ENCODE data around the gene HHIP. TPM values are rescaled to one million over a fixed set of nuclear protein-coding genes. Genes with fewer than 3 reads are reported as not detected.

HHIP gene
- total RNA-seq, 1 donor = 0.27 TPM

DNA sequence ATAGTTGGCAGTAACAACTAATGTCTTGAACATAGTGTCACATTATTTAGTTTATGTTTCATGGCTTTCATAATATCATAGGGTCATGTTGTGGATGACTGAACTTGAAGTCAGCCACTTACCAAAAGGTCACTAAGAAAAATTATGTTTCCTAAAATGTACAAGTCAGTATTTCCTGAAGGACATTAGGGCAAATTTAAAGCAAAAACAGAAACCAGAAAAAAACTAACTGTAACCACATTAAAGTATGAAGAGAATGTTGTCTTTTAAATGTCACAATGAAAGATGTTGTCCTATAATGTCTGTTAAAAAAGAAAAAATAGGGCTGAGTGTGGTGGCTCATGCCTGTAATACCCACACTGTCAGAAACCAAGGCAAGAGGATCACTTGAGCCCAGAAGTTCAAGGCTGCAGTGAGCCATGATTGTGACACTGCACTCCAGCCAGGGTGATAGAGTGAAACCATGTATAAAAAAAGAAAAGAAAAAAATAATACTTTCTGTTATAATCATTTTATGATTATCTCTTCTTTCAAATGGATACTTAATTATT is 55.8 kb downstream of the HHIP start:
- no peak for DNase-seq (ENCODE audit: low read depth in 2 of 3, low spot score in 2 of 3)

DNA sequence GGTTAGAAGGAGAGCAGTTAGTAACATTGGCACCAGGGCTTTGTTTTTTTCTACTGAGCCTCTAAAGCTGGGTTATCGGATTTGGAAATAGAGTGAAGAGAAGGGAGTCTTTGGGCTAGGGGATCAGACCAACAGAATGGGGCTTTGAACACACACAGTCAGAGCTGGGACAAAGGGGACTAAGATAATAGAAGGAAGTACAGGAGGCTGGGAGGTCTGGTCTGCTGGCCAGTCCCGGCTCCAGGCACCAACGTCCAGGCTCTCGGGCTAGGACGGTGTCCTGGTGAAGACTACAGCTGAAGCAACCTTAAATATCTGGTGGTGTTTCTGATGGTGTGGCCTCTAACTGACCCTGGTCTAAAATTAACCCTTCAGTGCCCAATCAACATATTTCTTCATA is 57.5 kb downstream of the HHIP start:
- DNase-seq (ENCODE audit: low read depth in 2 of 3, low spot score in 2 of 3) = no peak

DNA sequence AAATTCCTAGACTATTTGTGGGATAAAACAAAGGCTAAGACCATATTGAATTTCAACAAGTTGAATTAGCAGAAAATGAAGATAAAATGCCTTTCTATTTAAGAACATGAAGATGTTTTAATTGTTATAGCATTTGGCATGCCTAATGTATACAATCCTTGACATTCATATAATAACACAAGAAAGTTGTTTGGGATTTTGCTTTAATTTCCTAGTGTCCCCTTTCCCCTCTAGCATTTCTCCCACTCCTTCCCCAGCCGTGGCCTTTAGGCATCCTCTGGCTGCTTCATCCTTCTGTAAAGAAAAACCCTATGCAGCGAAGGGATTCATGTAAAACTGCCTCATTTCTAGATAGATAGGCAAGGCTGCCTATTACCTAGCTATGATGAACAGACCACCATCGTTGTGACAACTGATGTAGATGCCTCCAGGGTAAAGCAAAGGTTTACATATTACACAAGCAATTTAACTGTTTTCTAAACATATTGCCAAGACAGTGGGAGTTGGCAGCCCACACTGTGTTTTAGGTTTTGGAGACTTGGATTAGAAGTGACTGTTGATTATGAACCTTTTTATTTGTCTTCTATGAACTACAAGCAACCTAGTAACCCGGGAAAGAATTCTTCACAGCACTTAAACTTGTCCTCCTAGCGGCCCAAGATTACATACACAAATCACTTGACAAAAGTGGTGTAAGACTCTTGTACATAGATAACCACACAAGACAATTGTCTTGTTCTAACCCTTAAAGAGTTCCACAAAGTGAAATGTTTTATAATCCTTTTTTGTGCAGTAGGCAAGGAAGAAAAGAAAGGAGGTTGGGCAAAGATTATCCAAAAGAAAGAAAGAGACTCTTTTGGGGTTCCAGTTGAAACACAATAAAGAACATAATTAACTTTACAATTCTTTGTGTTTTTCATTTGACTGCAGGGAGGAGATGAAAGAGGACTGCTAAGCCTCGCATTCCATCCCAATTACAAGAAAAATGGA is 59.9 kb downstream of the HHIP start:
- no peak for DNase-seq (ENCODE audit: low read depth in 2 of 3, low spot score in 2 of 3)

DNA sequence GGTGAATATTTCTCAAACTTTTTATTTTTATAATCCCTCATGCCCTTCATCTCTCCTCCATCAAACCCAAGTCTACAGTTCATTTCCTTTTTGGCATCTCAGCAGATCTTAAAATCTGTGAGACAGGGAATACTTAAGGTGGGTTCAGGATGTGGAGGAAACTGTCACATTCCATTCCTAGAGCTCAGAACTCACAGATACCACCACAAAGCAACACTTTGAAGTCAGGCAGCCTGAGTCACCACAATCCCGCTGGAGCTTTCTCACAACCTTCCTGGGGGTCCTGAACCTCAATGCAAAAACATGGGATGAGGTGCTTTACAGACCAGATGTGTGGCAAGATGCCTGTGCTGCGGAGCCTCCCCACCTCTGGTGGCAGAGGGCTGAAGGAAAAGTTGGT is 63.2 kb downstream of the HHIP start:
- DNase-seq (ENCODE audit: low read depth in 2 of 3, low spot score in 2 of 3) = no peak

DNA sequence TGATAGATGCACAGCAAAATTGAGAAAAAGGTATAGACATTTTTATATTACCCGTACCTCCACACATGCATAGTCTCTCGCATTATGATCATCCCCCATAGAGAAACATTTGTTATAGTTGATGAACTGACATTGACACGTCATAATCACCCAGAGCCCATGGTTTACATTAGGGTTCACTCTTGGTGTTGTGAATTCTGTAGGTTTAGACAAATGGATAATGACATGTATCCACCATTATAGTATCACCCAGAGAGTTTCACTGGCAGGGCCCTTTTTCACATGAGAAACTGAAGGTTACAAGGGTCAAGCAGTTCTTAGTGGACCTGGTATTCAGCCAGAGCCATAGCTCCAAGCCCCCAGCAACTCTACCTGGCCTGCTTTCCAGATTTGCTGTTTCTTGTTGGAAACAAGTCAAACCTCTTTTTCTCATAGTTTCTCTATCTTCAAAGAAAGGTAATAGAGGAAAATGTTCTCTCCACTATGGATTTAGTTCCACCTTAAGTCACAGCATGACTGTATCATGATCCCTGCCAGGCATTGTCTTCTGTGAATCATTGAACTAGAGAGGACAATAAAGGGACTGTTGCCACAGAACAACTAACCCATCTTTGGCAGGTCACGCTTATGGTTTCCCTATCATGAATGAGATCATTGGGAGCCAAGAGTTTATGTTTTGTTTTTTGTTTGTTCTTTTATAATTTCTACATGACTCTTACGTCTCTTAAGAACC is 64.0 kb downstream of the HHIP start:
- DNase-seq (ENCODE audit: low read depth in 2 of 3, low spot score in 2 of 3) = no peak

DNA sequence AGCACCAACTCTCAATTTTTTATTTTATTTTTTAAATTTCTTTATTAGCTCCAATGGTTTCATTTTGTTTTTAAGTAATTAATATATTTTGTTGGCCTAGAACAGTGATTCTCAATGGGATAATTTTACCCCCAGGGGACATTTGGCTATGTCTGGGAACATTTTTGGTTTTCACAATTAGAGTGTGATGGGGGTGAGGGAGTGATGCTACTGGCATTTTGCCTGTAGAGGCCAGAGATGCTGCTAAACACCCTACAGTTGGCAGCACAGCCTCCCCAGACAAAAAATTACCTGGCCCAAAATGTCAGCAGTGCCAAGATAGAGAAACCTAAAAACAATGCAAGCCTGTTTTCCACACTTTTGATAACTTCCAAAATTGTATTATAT is 64.6 kb downstream of the HHIP start:
- DNase-seq (ENCODE audit: low read depth in 2 of 3, low spot score in 2 of 3) = no peak

DNA sequence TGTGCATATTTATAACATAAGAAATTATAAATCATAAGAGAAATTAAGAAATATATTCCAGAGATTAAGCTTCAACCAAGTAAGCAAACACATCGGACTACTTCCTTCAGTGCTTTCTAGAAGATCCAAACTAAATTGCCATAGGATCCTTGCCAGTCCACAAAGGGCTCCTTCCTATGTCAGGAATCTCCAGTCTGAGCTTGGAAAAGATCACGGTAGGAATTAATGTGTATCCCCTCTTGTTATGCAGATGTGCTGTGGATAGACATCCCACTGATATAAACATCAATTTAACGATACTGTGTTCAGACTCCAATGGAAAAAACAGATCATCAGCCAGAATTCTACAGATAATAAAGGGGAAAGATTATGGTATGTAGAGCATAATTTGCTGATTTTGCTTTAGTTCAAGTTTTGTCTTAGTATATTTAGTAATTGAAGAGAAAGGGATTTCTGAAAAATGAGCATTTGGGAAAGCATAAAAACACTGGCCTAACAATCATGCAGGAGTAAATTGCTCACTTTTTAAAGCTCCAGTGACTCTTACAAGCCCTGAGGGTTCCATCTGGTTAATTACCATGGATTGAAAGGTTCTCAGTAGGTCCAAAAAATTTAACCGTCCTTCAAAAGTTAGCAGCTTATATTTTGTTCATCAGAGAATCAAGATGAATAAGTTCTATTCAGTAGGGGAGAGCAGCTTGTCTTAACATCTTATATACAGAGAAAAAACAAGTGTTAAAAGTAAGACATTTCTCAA is 65.9 kb downstream of the HHIP start:
- no peak for DNase-seq (ENCODE audit: low read depth in 2 of 3, low spot score in 2 of 3)

DNA sequence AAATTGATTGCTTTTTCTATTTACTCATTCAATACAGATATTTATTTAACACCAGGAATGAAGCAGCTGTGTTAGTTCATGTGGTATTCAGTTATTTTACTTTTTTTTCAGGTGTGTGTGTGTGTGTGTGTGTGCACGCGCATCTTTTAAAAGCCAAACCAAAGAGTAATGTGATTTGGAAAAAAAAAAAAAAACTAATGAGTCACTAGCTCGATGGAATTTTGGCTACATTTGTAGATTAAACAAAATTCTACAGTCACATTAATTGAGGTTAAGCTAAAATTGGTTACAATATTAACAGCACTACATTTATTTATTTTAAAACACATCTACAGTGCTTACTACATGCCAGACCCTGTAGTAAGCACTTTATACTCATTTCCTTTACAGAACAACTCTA is 66.8 kb downstream of the HHIP start:
- DNase-seq (ENCODE audit: low read depth in 2 of 3, low spot score in 2 of 3) = no peak

DNA sequence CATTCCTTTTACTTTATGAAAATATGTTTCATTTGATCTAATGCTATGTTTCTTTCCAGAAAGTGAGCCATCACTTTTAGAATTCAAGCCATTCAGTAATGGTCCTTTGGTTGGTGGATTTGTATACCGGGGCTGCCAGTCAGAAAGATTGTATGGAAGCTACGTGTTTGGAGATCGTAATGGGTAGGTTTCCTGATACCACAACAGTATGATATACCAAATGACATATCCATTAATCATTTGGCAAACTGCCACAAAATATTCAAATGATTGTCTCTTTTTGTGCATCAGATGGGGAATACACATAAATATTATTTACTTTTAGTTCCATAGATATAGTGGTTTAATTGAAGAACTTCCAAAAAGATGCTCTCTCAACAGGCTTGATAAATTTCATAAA is 68.2 kb downstream of the HHIP start:
- no peak for DNase-seq (ENCODE audit: low read depth in 2 of 3, low spot score in 2 of 3)

DNA sequence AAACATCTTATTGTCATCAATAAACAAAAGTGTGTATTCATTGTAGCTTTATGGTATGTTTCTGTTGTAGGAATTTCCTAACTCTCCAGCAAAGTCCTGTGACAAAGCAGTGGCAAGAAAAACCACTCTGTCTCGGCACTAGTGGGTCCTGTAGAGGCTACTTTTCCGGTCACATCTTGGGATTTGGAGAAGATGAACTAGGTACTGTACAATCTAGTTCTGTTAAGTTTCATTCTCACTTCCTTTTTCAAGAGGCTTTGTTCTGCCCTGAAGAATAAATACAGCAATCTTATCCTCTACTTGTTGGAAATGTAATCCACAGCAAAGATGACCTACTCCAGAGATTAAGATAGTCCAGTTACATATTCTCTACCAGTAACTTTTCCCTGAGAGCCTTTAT is 69.3 kb downstream of the HHIP start:
- no peak for DNase-seq (ENCODE audit: low read depth in 2 of 3, low spot score in 2 of 3)

DNA sequence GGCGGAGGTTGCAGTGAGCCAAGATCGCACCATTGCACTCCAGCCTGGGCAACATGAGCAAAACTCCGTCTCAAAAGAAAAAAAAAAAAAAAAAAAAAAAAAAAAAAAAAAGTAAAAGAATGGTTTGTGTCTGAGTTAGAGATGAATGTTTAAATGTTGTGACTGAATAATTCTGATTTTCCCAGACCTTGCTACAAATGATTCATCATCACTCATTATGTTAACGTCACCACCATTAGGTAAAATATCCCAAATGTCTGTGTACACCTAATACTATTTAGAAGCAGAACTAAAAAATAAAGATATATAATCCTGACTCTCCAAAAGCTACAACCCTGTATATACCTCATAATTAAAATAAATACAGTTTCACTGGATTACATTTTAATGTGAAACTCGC is 70.8 kb downstream of the HHIP start:
- no peak for DNase-seq (ENCODE audit: low read depth in 2 of 3, low spot score in 2 of 3)

DNA sequence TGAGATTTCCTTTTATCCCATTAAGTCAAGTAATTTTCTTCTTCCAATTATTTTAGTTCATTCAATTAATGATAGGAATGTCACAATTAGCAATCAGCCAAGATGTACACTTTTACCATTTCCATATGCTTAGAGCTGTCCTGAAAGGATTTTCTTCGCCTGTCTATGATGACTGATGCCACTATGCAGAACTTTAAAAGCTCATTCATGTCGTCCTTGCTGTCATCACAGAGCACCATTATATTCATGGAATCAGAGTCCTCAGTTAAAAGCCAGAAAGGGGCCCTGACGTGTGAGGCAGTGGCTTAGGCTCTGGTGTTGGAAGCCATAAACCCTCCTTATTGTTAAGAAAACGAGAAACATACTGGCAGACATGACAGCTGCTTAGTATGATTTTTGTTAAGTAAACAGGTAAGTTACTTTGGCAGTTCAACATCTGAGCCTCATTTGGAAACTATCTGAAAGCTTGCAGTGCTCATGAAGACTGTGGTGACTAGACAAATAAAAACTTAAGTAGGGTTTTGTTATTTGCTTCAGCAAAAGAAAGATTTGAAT is 73.1 kb downstream of the HHIP start:
- DNase-seq (ENCODE audit: low read depth in 2 of 3, low spot score in 2 of 3) = no peak

DNA sequence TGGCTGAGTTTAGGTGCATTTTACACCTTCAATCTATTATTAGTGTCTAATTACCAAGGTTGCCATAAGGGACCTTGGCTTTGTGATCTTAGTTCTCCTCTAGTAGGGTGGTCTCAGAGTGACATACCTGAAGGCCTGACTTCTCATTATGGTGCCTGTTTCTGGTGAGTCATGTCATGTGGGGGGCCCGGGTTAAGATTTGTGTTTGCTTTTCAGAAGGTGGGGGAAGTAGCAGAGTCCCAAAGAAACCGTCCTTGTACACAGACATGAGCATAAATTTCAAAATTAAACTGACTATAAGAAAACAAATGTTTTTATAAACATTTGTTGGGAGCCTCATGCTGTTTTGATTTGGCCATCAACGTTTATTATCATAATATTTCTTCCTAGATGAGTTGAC is 74.5 kb downstream of the HHIP start:
- no peak for DNase-seq (ENCODE audit: low read depth in 2 of 3, low spot score in 2 of 3)

DNA sequence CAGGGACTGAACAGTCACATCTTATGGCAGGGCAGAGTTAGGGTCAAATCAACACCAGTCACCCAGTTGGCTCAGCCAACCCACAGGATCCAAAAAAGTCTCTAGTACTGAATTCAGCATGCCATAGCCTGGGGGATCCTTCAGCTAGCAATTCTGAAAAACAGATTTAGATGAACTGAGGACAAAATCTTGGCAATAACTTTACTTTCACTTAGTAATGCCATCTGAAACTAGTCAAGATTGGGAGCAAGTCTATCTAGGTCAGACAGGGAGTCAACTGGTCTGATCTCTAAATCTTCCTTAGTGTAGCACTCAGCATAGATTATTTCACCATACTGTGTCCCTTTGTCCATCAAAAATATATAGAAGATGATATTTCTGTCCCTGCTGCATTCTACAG is 76.0 kb downstream of the HHIP start:
- no peak for DNase-seq (ENCODE audit: low read depth in 2 of 3, low spot score in 2 of 3)

DNA sequence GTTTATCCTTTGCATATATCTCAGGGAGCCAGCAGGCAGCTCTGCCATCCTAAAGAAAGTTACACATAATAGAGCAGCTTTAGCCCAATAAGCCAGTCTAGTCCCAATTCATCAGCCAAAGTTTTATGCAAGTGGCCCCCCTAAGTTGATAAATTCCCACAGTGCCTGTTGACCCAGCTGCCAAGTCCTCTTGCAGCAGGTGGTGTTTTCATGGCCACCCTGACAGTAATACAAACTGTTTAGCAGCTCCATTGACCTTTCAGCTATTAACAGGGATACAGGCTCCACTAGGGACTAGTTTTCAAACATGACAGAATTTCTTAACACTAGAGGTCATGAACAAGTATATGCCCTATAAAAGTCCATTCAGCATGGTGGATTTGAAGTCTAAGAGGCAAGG is 77.5 kb downstream of the HHIP start:
- DNase-seq (ENCODE audit: low read depth in 2 of 3, low spot score in 2 of 3) = no peak

DNA sequence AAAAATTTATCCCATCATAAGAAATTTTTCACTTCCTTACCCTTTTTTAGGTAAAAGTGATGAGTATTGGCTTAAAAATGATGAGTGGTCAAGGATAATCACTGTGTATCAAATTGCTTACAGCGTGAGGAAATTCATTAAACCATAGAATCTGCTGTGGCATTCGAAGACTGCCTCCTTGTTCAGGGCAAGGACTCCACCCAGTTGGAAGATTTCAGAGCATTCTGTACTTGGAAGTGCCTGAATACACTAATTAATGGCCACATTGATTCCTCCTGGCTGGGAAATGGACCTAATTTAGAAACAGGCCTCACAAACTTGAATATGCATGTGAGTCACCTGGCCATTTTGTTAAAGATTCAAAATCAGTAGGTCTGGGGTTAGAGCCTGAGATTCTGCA is 83.2 kb downstream of the HHIP start:
- no peak for DNase-seq (ENCODE audit: low read depth in 2 of 3, low spot score in 2 of 3)

DNA sequence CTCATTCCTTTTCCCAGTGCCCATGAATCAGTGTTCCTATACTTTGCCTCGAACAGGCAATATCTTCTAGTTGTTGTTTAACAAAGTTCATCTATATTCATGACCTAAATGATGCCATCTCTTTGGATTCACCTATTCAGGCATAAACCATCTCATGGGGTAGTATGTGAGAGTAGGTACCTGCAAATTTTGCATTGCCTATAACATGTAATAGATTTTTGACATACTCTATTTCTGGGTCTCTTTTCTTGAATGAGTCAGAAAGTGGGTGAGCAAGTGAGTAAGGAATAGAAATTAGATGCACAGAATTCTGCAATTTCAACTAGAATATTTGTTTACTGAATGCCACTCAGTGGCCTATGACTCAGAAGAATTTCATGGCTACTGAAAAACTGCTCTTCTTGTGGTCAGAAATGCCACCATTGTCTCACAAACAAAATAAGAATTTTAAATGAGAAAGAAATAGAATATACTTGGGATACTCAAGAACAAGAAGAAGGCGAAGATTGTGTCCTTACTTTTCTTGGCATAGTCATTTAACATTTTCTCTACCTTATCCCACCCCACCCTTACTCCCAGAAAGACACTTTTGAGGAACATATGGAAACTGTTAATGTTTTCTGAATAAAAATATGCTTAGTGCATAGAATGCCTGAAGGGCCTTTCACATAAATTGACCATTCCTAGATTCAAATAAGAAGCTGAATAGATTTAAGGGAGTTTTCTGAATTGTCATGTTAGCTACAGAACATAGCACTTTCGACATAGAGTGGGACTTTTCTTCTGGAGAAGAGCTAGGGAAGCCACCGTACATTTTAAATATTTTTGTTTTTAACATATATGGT is 86.8 kb downstream of the HHIP start:
- DNase-seq (ENCODE audit: low read depth in 2 of 3, low spot score in 2 of 3) = no peak

DNA sequence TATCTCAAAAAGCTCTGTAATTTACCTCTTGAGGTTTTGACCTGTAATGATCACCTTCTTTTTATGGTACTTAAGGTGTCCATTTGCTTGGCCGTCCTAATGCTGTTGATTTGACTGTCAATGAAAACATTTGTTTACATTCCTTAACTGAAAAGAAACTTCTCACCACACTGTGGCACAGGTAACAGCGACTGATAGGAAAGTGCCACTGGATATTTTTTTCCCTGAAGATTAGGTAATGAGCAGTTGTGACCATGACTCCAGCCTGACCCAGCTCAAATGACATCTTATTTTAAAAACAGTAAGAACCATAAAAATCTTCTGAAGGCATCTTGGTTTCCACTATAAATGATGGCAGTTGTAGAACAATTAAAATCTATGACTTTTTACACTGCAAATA is 87.6 kb downstream of the HHIP start:
- DNase-seq (ENCODE audit: low read depth in 2 of 3, low spot score in 2 of 3) = no peak

DNA sequence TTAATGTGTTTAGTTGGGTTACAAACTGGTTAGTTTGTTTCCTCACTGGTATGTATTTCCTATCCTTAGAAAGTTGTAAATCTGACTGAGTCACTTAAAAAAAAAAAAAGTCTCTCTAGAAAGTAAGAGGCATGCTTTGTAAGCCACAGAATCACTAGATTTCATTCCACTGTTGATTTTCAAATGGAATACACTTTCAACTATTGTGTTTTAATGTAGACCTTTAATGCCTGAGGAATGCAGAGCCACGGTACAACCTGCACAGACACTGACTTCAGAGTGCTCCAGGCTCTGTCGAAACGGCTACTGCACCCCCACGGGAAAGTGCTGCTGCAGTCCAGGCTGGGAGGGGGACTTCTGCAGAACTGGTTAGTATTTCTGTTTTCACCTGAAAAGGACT is 88.6 kb downstream of the HHIP start:
- DNase-seq (ENCODE audit: low read depth in 2 of 3, low spot score in 2 of 3) = no peak

DNA sequence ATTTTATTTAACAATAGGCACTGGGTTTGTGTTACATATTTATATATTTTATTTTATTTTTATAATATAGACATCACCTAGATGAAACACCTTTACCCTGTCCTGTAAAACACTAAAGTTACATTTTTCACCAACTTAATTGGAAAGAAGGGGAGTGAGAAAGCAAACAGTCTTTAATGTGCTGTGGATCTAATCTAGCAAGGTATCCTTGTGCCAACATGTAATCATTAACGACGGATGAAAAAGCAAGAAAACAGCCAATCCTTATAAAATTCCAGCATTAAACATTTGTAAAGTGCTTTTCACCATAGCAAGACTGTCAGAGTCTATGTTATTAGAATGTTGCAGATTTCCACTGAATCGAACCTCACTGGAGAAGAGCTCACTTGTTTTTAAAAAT is 92.7 kb downstream of the HHIP start:
- DNase-seq (ENCODE audit: low read depth in 2 of 3, low spot score in 2 of 3) = no peak
